ENCODE data around the gene FRAS1.

- TF ChIP-seq POLR2A (IDR thresholded peaks at IDR 0.05) (no peak), CTCF (IDR thresholded peaks at IDR 0.05) (no peak)
These were observed 279.2 kb downstream of the FRAS1 start for GRCh38 chr4:78336093-78336943.

Measured in right lobe of liver (tissue), 4 donors.